ENCODE results near the gene MLLT1.

DNA sequence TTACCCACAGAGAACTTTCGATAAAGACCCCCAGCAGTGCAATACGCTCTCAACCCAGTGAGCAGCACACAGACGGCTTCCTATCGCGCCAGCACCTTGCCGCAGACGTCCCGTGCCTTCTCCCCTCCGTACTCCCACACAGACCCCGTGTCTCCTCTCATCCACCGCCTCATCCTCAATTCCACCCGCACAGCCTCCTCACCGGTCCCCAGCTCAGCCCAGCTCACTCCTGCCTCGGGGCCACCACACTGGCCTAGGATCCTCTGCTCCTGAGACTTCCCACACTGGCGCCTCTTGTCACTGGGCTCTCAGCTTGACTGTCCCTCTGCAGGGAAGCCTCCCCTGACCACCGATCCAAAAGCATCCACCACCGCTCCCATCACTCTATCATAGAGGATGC lies 9.0 kb downstream of the MLLT1 start:
- TF ChIP-seq CTCF (IDR thresholded peaks at IDR 0.05 in 2 of 3, conservative IDR thresholded peaks at IDR 0.05 in 1 of 3; ENCODE audit: borderline replicate concordance in 1 of 3, insufficient read depth in 1 of 3, low read depth in 2 of 3, low read length in 2 of 3) = no peak
- no peak for TF ChIP-seq EZH2 (IDR thresholded peaks at IDR 0.05)
- no peak for TF ChIP-seq FOSL1 (IDR thresholded peaks at IDR 0.05; ENCODE audit: low read depth)
- TF ChIP-seq YY1 (IDR thresholded peaks at IDR 0.05; ENCODE audit: extremely low read depth, insufficient replicate concordance, low read depth, low read length) = no peak
